ENCODE measurements around the gene PDS5B. TPM values are rescaled to one million over a fixed set of nuclear protein-coding genes. Genes with fewer than 3 reads are reported as not detected.

The PDS5B gene
- total and polyA plus RNA-seq, 8 donors, result 4.3 to 121 (median 24.7) TPM

- WGBS, 5 donors, result 95 to 99% (median 97%) methylated on average over 2 of the region's 2 CpGs
- intact Hi-C loops (cut with DNase I; ENCODE audit: low total_unique reads), result no loop called here
Measured at GRCh38 chr13:32761472-32761871, 175.2 kb downstream of the PDS5B start.

GRCh38 chr13:32779119-32779518, 192.9 kb downstream of the PDS5B start:
- no peaks in the 10 kb centered on the region for H3K9me3 ChIP-seq
- peaks cover 0 to 3% (median 0%) of the 10 kb centered on the region in 4 donors for H3K4me1 ChIP-seq
- H3K27ac ChIP-seq, result no peak overlapping the region
- no peaks in the 10 kb centered on the region for H3K27me3 ChIP-seq
- H3K36me3 ChIP-seq, result peaks cover 4 to 36% (median 30%) of the 10 kb centered on the region in 4 donors
- no peak for DNase-seq
- no peak for TF ChIP-seq CTCF (IDR thresholded peaks at IDR 0.05)
- no peak for TF ChIP-seq POLR2AphosphoS5 (IDR thresholded peaks at IDR 0.05)
- no peak for TF ChIP-seq POLR2A (IDR thresholded peaks at IDR 0.05)
- no peak for TF ChIP-seq EP300 (IDR thresholded peaks at IDR 0.05)
- no peak overlapping the region for H3K4me3 ChIP-seq
- intact Hi-C loops (cut with DNase I; ENCODE audit: low total_unique reads), result no loop called here

More at GRCh38 chr13:32761472-32761871, 175.2 kb downstream of the PDS5B start:
- Histone ChIP-seq H3K36me3 (peaks cover 9 to 71% (median 50%) of the 10 kb centered on the region in 4 donors), H3K27ac (no peak overlapping the region), H3K27me3 (no peaks in the 10 kb centered on the region), H3K4me1 (no peaks in the 10 kb centered on the region), H3K9me3 (peaks cover 0 to 3% (median 0%) of the 10 kb centered on the region in 4 donors), H3K4me3 (no peak overlapping the region)
- TF ChIP-seq POLR2A (IDR thresholded peaks at IDR 0.05) (no peak), EP300 (IDR thresholded peaks at IDR 0.05) (no peak), POLR2AphosphoS5 (IDR thresholded peaks at IDR 0.05) (no peak), CTCF (IDR thresholded peaks at IDR 0.05) (no peak)
- DNase-seq, result no peak

- Histone ChIP-seq H3K27ac (no peak overlapping the region), H3K27me3 (no peaks in the 10 kb centered on the region), H3K36me3 (peaks cover 4 to 20% (median 17%) of the 10 kb centered on the region in 4 donors), H3K9me3 (no peaks in the 10 kb centered on the region), H3K4me1 (peaks cover 0 to 3% (median 0%) of the 10 kb centered on the region in 4 donors), H3K4me3 (no peak overlapping the region)
- 98 to 100% (median 99%) methylated on average over 2 of the region's 2 CpGs for whole genome bisulfite sequencing, 5 donors
- TF ChIP-seq POLR2A (IDR thresholded peaks at IDR 0.05) (no peak), CTCF (IDR thresholded peaks at IDR 0.05) (no peak), EP300 (IDR thresholded peaks at IDR 0.05) (no peak), POLR2AphosphoS5 (IDR thresholded peaks at IDR 0.05) (no peak)
- DNase-seq, result no peak
- intact Hi-C loops (cut with DNase I; ENCODE audit: low total_unique reads), result no loop called here
Measured at GRCh38 chr13:32781906-32782305, 195.7 kb downstream of the PDS5B start.

GRCh38 chr13:32783067-32783466, 196.8 kb downstream of the PDS5B start:
- Histone ChIP-seq H3K9me3 (no peaks in the 10 kb centered on the region), H3K4me1 (peaks cover 0 to 3% (median 0%) of the 10 kb centered on the region in 4 donors), H3K27ac (no peak overlapping the region), H3K4me3 (no peak overlapping the region), H3K27me3 (no peaks in the 10 kb centered on the region), H3K36me3 (peaks cover 4 to 20% (median 17%) of the 10 kb centered on the region in 4 donors)
- intact Hi-C loops (cut with DNase I; ENCODE audit: low total_unique reads), result no loop called here
- no peak for TF ChIP-seq POLR2A (IDR thresholded peaks at IDR 0.05)
- DNase-seq, result no peak
- WGBS, 5 donors, result 40 to 51% (median 48%) methylated on average over 3 of the region's 3 CpGs

GRCh38 chr13:32790731-32791130, 204.5 kb downstream of the PDS5B start:
- Histone ChIP-seq H3K27ac (no peak overlapping the region), H3K4me3 (no peak overlapping the region), H3K4me1 (no peaks in the 10 kb centered on the region), H3K9me3 (no peaks in the 10 kb centered on the region), H3K27me3 (no peaks in the 10 kb centered on the region), H3K36me3 (no peaks in the 10 kb centered on the region)
- 90 to 98% (median 95%) methylated on average over 3 of the region's 3 CpGs for WGBS, 5 donors
- intact Hi-C loops (cut with DNase I; ENCODE audit: low total_unique reads), result no loop called here
- DNase-seq, result no peak
- no peak for TF ChIP-seq POLR2A (IDR thresholded peaks at IDR 0.05)
- TF ChIP-seq CTCF (IDR thresholded peaks at IDR 0.05), result no peak
- no peak for TF ChIP-seq POLR2AphosphoS5 (IDR thresholded peaks at IDR 0.05)
- TF ChIP-seq EP300 (IDR thresholded peaks at IDR 0.05), result no peak
